Activated CD8-positive, alpha-beta memory T cell treated with anti-CD3 and anti-CD28 coated beads, Interleukin-2, amount 10 ng/mL, durations not matched to agents 7 days and 5 days (primary cell): Measurements from ENCODE around the gene RPS8. TPM values are rescaled to one million over a fixed set of nuclear protein-coding genes. Genes with fewer than 3 reads are reported as not detected.

Experiments used
- total RNA-seq, 2 experiments: library from RNA; stranded (reverse); gene quantifications; one replicate each; pipeline ENCODE4 v1.2.3, GENCODE V29; 2021

Gene RPS8
- total RNA-seq, 2 experiments from 2014 or later: 1,353 to 1,538 TPM

Other genes with a start within 250 kb of the RPS8 start
- gene TMEM53, start 101.1 kb upstream of the RPS8 start, total RNA-seq: 1 to 10 TPM; 3.6 to 3.7 TPM
- gene ARMH1, start 100.8 kb upstream of the RPS8 start, total RNA-seq: 10 to 100 TPM; 17.0 to 17.2 TPM
- not detected for gene RNU5D-1, start 44.4 kb upstream of the RPS8 start, total RNA-seq
- 100 to 1,000 TPM; 102 to 107 TPM for gene KIF2C, start 35.7 kb upstream of the RPS8 start, total RNA-seq
- under 1 TPM; 0.73 to 0.79 TPM for gene BEST4, start 12.6 kb downstream of the RPS8 start, total RNA-seq
- gene PLK3, start 24.8 kb downstream of the RPS8 start, total RNA-seq: 10 to 100 TPM; 43.1 to 48.9 TPM
- gene DYNLT4, start 31.8 kb downstream of the RPS8 start, total RNA-seq: 1 to 10 TPM in 1 of 2 experiments, under 1 TPM in 1; 0.40 to 1.3 TPM
- gene BTBD19, start 33.0 kb downstream of the RPS8 start, total RNA-seq: 1 to 10 TPM; 3.7 to 4.5 TPM
- 1 to 10 TPM in 1 of 2 experiments, under 1 TPM in 1; 0.82 to 3.6 TPM for gene PTCH2, start 67.7 kb downstream of the RPS8 start, total RNA-seq
- gene EIF2B3, start 211.1 kb downstream of the RPS8 start, total RNA-seq: 10 to 100 TPM; 26.5 to 33.3 TPM
- 10 to 100 TPM; 31.5 to 32.6 TPM for gene HECTD3, start 235.8 kb downstream of the RPS8 start, total RNA-seq
- gene UROD, start 236.7 kb downstream of the RPS8 start, total RNA-seq: 10 to 100 TPM; 68.5 to 72.7 TPM